GM12878 (cell line): ENCODE results near the gene MED25. TPM values are rescaled to one million over a fixed set of nuclear protein-coding genes. Genes with fewer than 3 reads are reported as not detected.

Experiments used
- ATAC-seq: fragments of 200-7000 bp; cut with Tn5 transposase; 3 replicates; pipeline ENCODE4 v1.9.1; 2020; ENCODE audit warnings: mild to moderate bottlenecking, moderate library complexity
- BruUV-seq: library from RNA; stranded (reverse); fragments of 400-500 nt; replicated peaks from 2 replicates; lab custom pipeline; 2021; lab: Mats Ljungman, UMichigan
- CTCF ChIA-PET: fragments of 300-600 bp; sonication (Branson Sonifier 250); formaldehyde crosslinking; extraction: SDS; loops from one replicate; lab custom pipeline; 2021; ENCODE audit warnings: inconsistent platforms; lab: Yijun Ruan, JAX
- POLR2A ChIA-PET: fragments of 350-600 bp; formaldehyde crosslinking; extraction: SDS; loops from one replicate; lab custom pipeline; 2021; ENCODE audit warnings: inconsistent platforms; lab: Charles Lee
- RAD21 ChIA-PET: fragments of 300-600 bp; sonication (Branson Sonifier 250); formaldehyde crosslinking; loops from one replicate; lab custom pipeline; 2023; ENCODE audit warnings: antibody characterized with exemption; ENCODE audit not compliant: unreplicated experiment; lab: Charles Lee
- SMC1A ChIA-PET: fragments of 300-600 bp; sonication (Branson Sonifier 250); formaldehyde crosslinking; loops from one replicate; lab custom pipeline; 2023; ENCODE audit not compliant: unreplicated experiment, uncharacterized antibody; lab: Charles Lee
- DNase-seq: peaks from one replicate; pipeline ENCODE4 v3.0.0-alpha.2; 2011; ENCODE audit warnings: low read depth, low spot score
- FAIRE-seq: peaks from 3 replicates; lab custom pipeline; 2011; peaks lifted over from hg19 to GRCh38; lab: Jason Lieb, UNC
- H2AFZ ChIP-seq: 2 replicates; pipeline ENCODE4 v1.6.0; 2011; ENCODE audit warnings: low read depth, low read length, control low read depth; ENCODE audit not compliant: control insufficient read depth
- H3K27ac ChIP-seq: 2 replicates; pipeline ENCODE4 v1.5.1; 2011; ENCODE audit warnings: control low read depth; ENCODE audit not compliant: control insufficient read depth, insufficient read depth
- H3K27me3 ChIP-seq, 2 experiments: replicated peaks in 1 of 2; 2 replicates each; pipeline versions ENCODE4 v1.6.0 to v1.6.1; 2011; ENCODE audit warnings: low read length in 1 of 2; ENCODE audit not compliant: control insufficient read depth in 2 of 2, insufficient read depth in 2 of 2
- H3K36me3 ChIP-seq, 2 experiments: 2 replicates each; pipeline ENCODE4 v1.5.1; 2011; ENCODE audit warnings: low read length in 1 of 2; ENCODE audit not compliant: control insufficient read depth in 2 of 2, insufficient read depth in 2 of 2
- H3K4me1 ChIP-seq: 2 replicates; pipeline ENCODE4 v1.6.1; 2011; ENCODE audit warnings: mild to moderate bottlenecking, low read length, moderate library complexity, mixed read lengths; ENCODE audit not compliant: control insufficient read depth, insufficient read depth
- H3K4me2 ChIP-seq: 2 replicates; pipeline ENCODE4 v1.6.0; 2011; ENCODE audit warnings: control low read depth; ENCODE audit not compliant: control insufficient read depth, insufficient read depth
- H3K4me3 ChIP-seq: fragments of 200-600 bp; sonication (generic); 2 replicates; pipeline ENCODE4 v1.5.1; 2016
- H3K79me2 ChIP-seq: 2 replicates; pipeline ENCODE4 v1.6.0; 2011; ENCODE audit warnings: low read length; ENCODE audit not compliant: control insufficient read depth, insufficient read depth
- H3K9ac ChIP-seq: 2 replicates; pipeline ENCODE4 v1.8.0; 2011; ENCODE audit warnings: low read length, control low read depth, mixed read lengths; ENCODE audit not compliant: control insufficient read depth, insufficient read depth
- H3K9me3 ChIP-seq: replicated peaks from 3 replicates; pipeline ENCODE4 v1.5.1; 2011; ENCODE audit warnings: mild to moderate bottlenecking, low read length; ENCODE audit not compliant: control insufficient read depth, insufficient read depth
- H4K20me1 ChIP-seq: 2 replicates; pipeline ENCODE4 v1.6.0; 2011; ENCODE audit not compliant: control insufficient read depth, insufficient read depth
- CTCF ChIP-seq, 3 experiments: IDR thresholded peaks in 2 of 3; conservative IDR thresholded peaks in 1 of 3; 2 replicates each; pipeline ENCODE4 v1.5.1; 2011; ENCODE audit warnings: low read depth in 3 of 3, low read length in 3 of 3, mild to moderate bottlenecking in 3 of 3, control low read depth in 2 of 3, moderate library complexity in 2 of 3, inconsistent platforms in 1 of 3, mixed read lengths in 1 of 3; ENCODE audit not compliant: control insufficient read depth in 2 of 3, insufficient read depth in 1 of 3; ENCODE audit errors: extremely low read depth in 1 of 3
- WGBS: methylation state at CpG from one replicate; pipeline ENCODE4 v1.1.6; 2016; ENCODE audit warnings: low lambda C conversion rate; ENCODE audit not compliant: insufficient replicate concordance, insufficient coverage; ENCODE audit errors: missing lambda C conversion rate; 5-methylcytosine and 5-hydroxymethylcytosine counted together
- in situ Hi-C: fragments of 300-500 bp; cut with MboI; formaldehyde crosslinking; loops from 9 replicates; pipeline ENCODE4 v1.14.3; 2018; ENCODE audit warnings: mixed read lengths
- intact Hi-C: fragments of 100-400 bp; cut with micrococcal nuclease; formaldehyde crosslinking; loops from one replicate; pipeline ENCODE4 v1.14.2; 2022; ENCODE audit not compliant: unreplicated experiment
- polyA plus RNA-seq, 11 experiments: library from polyadenylated mRNA; depleted of rRNA in 4 of 11; unstranded in 6 of 11; stranded (reverse) in 5 of 11; fragments of >200 nt; fragmentation: Nextera tagmentation in 4 of 11; fragmentation: Illumina TruSeq in 1 of 11; extraction: Ambion mirVana in 4 of 11; extraction: Trizol in 1 of 11; gene quantifications; 1 replicate in 1 of 11; 2 replicates in 10 of 11; pipeline versions ENCODE4 v1.2.1 to v1.2.3, GENCODE V29; 2011 to 2016; ENCODE audit warnings: inconsistent platforms in 2 of 11, missing spikeins in 2 of 11, low read depth in 1 of 11
- total RNA-seq, 4 experiments: library from RNA; depleted of rRNA in 3 of 4; stranded (reverse); fragments of >200 nt in 3 of 4; fragmentation: Illumina TruSeq in 1 of 4; extraction: Trizol in 1 of 4; gene quantifications; 2 replicates each; pipeline versions ENCODE4 v1.2.1 to v1.2.3, GENCODE V29; 2013 to 2021
- TF ChIP-seq, protein P1 (sequence below): fragments of 450-650 bp; IDR thresholded peaks from 2 replicates; pipeline ENCODE4 v1.6.1; 2017; ENCODE audit warnings: mild to moderate bottlenecking

MED25 gene
- total and polyA plus RNA-seq, 10 of the 15 experiments (the other 5 are each of a cell fraction or from before 2014, with no cell fraction given): 3.5 to 53.9 (median 17.1) TPM

- no peaks in the 10 kb centered on the region for H3K9me3 ChIP-seq
- no peaks in the 10 kb centered on the region for H3K27me3 ChIP-seq
- peaks cover 3% of the 10 kb centered on the region; the same call in 1 of the 2 replicates for H3K4me1 ChIP-seq
- H3K4me2 ChIP-seq: no peak overlapping the region
- peak; percentile 3 to 39 (median 21); a peak in 2 of 6 replicates for TF ChIP-seq CTCF (IDR thresholded peaks at IDR 0.05 in 2 of 3, conservative IDR thresholded peaks at IDR 0.05 in 1 of 3; ENCODE audit: control insufficient read depth in 2 of 3, extremely low read depth in 1 of 3, insufficient read depth in 1 of 3, low read depth in 3 of 3, low read length in 3 of 3)
- TF ChIP-seq, protein P1, sequence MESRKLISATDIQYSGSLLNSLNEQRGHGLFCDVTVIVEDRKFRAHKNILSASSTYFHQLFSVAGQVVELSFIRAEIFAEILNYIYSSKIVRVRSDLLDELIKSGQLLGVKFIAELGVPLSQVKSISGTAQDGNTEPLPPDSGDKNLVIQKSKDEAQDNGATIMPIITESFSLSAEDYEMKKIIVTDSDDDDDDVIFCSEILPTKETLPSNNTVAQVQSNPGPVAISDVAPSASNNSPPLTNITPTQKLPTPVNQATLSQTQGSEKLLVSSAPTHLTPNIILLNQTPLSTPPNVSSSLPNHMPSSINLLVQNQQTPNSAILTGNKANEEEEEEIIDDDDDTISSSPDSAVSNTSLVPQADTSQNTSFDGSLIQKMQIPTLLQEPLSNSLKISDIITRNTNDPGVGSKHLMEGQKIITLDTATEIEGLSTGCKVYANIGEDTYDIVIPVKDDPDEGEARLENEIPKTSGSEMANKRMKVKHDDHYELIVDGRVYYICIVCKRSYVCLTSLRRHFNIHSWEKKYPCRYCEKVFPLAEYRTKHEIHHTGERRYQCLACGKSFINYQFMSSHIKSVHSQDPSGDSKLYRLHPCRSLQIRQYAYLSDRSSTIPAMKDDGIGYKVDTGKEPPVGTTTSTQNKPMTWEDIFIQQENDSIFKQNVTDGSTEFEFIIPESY: no peak
- DNase-seq: no peak
- no peak overlapping the region for H3K9ac ChIP-seq
- H3K79me2 ChIP-seq: peaks cover 18% of the 10 kb centered on the region
- BruUV-seq: no TSS peak
- WGBS: 99% methylated on average over 28 of the region's 49 CpGs
- SMC1A ChIA-PET: no interaction called here
- RAD21 ChIA-PET: no interaction called here
- H4K20me1 ChIP-seq: no peaks in the 10 kb centered on the region
- no peak overlapping the region for H2AFZ ChIP-seq
- H3K4me3 ChIP-seq: no peak overlapping the region
- no peak overlapping the region for H3K27ac ChIP-seq
- CTCF ChIA-PET: interaction anchor here (1.4 to 1.5 kb wide), 2 partner anchors 9 to 12 kb away, joined by 3 read pairs; partner anchors contain the start of gene PTOV1
- POLR2A ChIA-PET: no interaction called here
- H3K36me3 ChIP-seq: peaks cover 9 to 28% of the 10 kb centered on the region in 2 experiments
- intact Hi-C loops (no loop called here), in situ Hi-C loops (no loop called here)
- FAIRE-seq: no peak
- ATAC-seq: no peak
Measured at GRCh38 chr19:49862391-49863253, 44.5 kb downstream of the MED25 start.
